ENCODE measurements around the gene DNAJC25.

The DNAJC25 gene

GRCh38 chr9:111700776-111701175, 69.6 kb downstream of the DNAJC25 start:
- no peaks in the 10 kb centered on the region for H3F3A ChIP-seq (ENCODE audit: insufficient read depth, low read length)
- H3K9ac ChIP-seq (ENCODE audit: low read length): no peak overlapping the region
- H3K36me3 ChIP-seq (replicated peaks; ENCODE audit: insufficient read depth, low read length): no peaks in the 10 kb centered on the region
- H3K9me2 ChIP-seq (replicated peaks; ENCODE audit: insufficient read depth, low read length): no peaks in the 10 kb centered on the region
- no peaks in the 10 kb centered on the region for H3K4me1 ChIP-seq (ENCODE audit: low read length)
- H3K79me2 ChIP-seq (ENCODE audit: low read length): no peaks in the 10 kb centered on the region
- no peak overlapping the region for H3K4me3 ChIP-seq (ENCODE audit: low read length)
- H3K4me2 ChIP-seq (ENCODE audit: low read depth, low read length): no peak overlapping the region
- no peak overlapping the region for H3K27ac ChIP-seq (ENCODE audit: low read length)
- no peaks in the 10 kb centered on the region for H4K20me1 ChIP-seq (ENCODE audit: insufficient read depth, low read length)
- TF ChIP-seq CTCF (IDR thresholded peaks at IDR 0.05; ENCODE audit: low read length) (no peak), EZH2phosphoT487 (IDR thresholded peaks at IDR 0.05; ENCODE audit: low read length) (no peak), EZH2 (optimal IDR thresholded peaks at IDR 0.05; ENCODE audit: low read depth, low read length) (no peak)
- H3K9me3 ChIP-seq (replicated peaks; ENCODE audit: insufficient read depth, low read length): no peaks in the 10 kb centered on the region
- no peak overlapping the region for H2AFZ ChIP-seq (ENCODE audit: low read length)
- no peaks in the 10 kb centered on the region for H3K27me3 ChIP-seq (replicated peaks; ENCODE audit: insufficient read depth, low read length)
- DNase-seq: no peak
